Measurements from ENCODE around the gene ZNF580.

The ZNF580 gene

GRCh38 chr19:55625004-55625326 is 15.8 kb upstream of the ZNF580 start:
- DNase-seq, result no peak

- DNase-seq, result no peak
Measured at GRCh38 chr19:55626350-55626749, 14.5 kb upstream of the ZNF580 start.

- DNase-seq, result peak; percentile 31 to 79
Measured at GRCh38 chr19:55632463-55632834, 8.4 kb upstream of the ZNF580 start.

- no peak for DNase-seq
Measured at GRCh38 chr19:55633861-55634260, 6.9 kb upstream of the ZNF580 start.

- no peak for DNase-seq
Measured at GRCh38 chr19:55635334-55635717, 5.5 kb upstream of the ZNF580 start.

GRCh38 chr19:55635856-55636440 is 4.9 kb upstream of the ZNF580 start:
- DNase-seq, result no peak

GRCh38 chr19:55636723-55637122 is 4.1 kb upstream of the ZNF580 start:
- no peak for DNase-seq

GRCh38 chr19:55637534-55637933 is 3.3 kb upstream of the ZNF580 start:
- DNase-seq, result no peak

- peak in 1 of 2 donors; percentile 33 for DNase-seq
Measured at GRCh38 chr19:55638864-55639359, 1.9 kb upstream of the ZNF580 start.

GRCh38 chr19:55640043-55640576 is 692 bp upstream of the ZNF580 start:
- no peak for DNase-seq

- DNase-seq, result peak in 1 of 2 donors; percentile 19
Measured at GRCh38 chr19:55641426-55642152, 787 bp downstream of the ZNF580 start.

GRCh38 chr19:55642153-55643002 is 1.6 kb downstream of the ZNF580 start:
- no peak for DNase-seq

GRCh38 chr19:55643003-55643886 is 2.4 kb downstream of the ZNF580 start, which contains the start of gene ZNF581:
Gene ZNF581, plus strand, starts transcription at chr19:55643649. Its CDS starts 923 bp downstream, at chr19:55644572.
- DNase-seq, result peak; percentile 66 to 68

- no peak for DNase-seq
Measured at GRCh38 chr19:55643887-55644176, 3.0 kb downstream of the ZNF580 start.

- no peak for DNase-seq
Measured at GRCh38 chr19:55644191-55644833, 3.5 kb downstream of the ZNF580 start.

GRCh38 chr19:55644842-55645511 is 4.2 kb downstream of the ZNF580 start:
- DNase-seq, result no peak

GRCh38 chr19:55645512-55645881 is 4.7 kb downstream of the ZNF580 start:
- DNase-seq, result no peak

- no peak for DNase-seq
Measured at GRCh38 chr19:55646889-55647731, 6.3 kb downstream of the ZNF580 start.

GRCh38 chr19:55647732-55648584 is 7.2 kb downstream of the ZNF580 start, which contains the start of gene CCDC106:
Gene CCDC106, plus strand, starts transcription at chr19:55648212. Its CDS starts 835 bp downstream, at chr19:55649047.
- DNase-seq, result peak in 1 of 2 donors; percentile 64
